ENCODE results near the gene HOXA7. TPM values are rescaled to one million over a fixed set of nuclear protein-coding genes. Genes with fewer than 3 reads are reported as not detected.

HOXA7 gene
- total and polyA plus RNA-seq, 2 donors (not counting 3 experiments of a cell fraction or from before 2014, with no cell fraction given), result 18.1 to 18.5 TPM

- ChIA-PET POLR2A (no interaction called here), CTCF (interaction anchor here (0.7 to 2.9 kb wide), 18 partner anchors 9 to 896 kb away, joined by 3 to 24 read pairs (median 4); partner anchors contain the start of gene HOXA11)
- no peak within 1 kb of the TSS for H3K27ac ChIP-seq (ENCODE audit: insufficient read depth, low read depth, low read length)
- no peaks in the 10 kb centered on the region for H3K36me3 ChIP-seq (ENCODE audit: control insufficient read depth in 2 of 2, extremely low read depth in 1 of 2, insufficient read depth in 2 of 2, low read length in 2 of 2)
- peak within 1 kb of the TSS; percentile 75 for H2AFZ ChIP-seq (ENCODE audit: low read depth, low read length)
- dilution Hi-C loops (cut with MboI; ENCODE audit: extremely low pct_ligation_motif_present, low sequenced_read_pairs) (no loop called here), intact Hi-C loops (cut with micrococcal nuclease) (loop anchor here (1.0 to 2.0 kb wide), 2 partner anchors 39 to 376 kb away; no protein-coding TSS in a partner anchor)
- H3K79me2 ChIP-seq (ENCODE audit: control insufficient read depth, insufficient read depth, low read length), result no peaks in the 10 kb centered on the region
- BruUV-seq (replicated peaks), result no TSS peak
- peak within 1 kb of the TSS; percentile 19 to 47 (median 34) for H3K4me3 ChIP-seq (replicated peaks in 1 of 3; ENCODE audit: insufficient read depth in 1 of 3, low read depth in 1 of 3, low read length in 3 of 3)
- H3K4me2 ChIP-seq (ENCODE audit: insufficient read depth, low read length), result peak within 1 kb of the TSS; percentile 75
- no peaks in the 10 kb centered on the region for H3K9me1 ChIP-seq (replicated peaks; ENCODE audit: control insufficient read depth, extremely low read depth, insufficient read depth, low read length)
- DNase-seq (ENCODE audit: low read depth, low spot score), result no peak
- H3K9ac ChIP-seq (replicated peaks; ENCODE audit: extremely low read depth, insufficient read depth, low read length), result no peak within 1 kb of the TSS
- TF ChIP-seq EZH2 (IDR thresholded peaks at IDR 0.05; ENCODE audit: borderline replicate concordance, low read depth, low read length, severe bottlenecking), result peak; percentile 53
- TF ChIP-seq POLR2AphosphoS5 (IDR thresholded peaks at IDR 0.05; ENCODE audit: insufficient read depth, low read depth, low read length), result no peak
- peak; percentile 40 for FAIRE-seq
- H3K4me1 ChIP-seq (ENCODE audit: control insufficient read depth, extremely low read depth, insufficient read depth, low read length), result peaks cover 18% of the 10 kb centered on the region
- peaks cover 75 to 94% of the 10 kb centered on the region in 2 experiments for H3K27me3 ChIP-seq (ENCODE audit: control insufficient read depth in 2 of 2, insufficient read depth in 2 of 2, low read length in 2 of 2)
- H4K20me1 ChIP-seq (replicated peaks; ENCODE audit: control insufficient read depth, extremely low read depth, insufficient read depth, low read length), result no peaks in the 10 kb centered on the region
- H3K9me3 ChIP-seq (replicated peaks; ENCODE audit: control insufficient read depth, insufficient read depth, low read length), result no peaks in the 10 kb centered on the region
Observed at GRCh38 chr7:27199849-27200760, 43.6 kb upstream of the HOXA7 start, which contains the start of gene HOXA13. TSS of gene HOXA13 (minus strand) at chr7:27200091. CDS start at chr7:27200077, 14 bp downstream.

DNA sequence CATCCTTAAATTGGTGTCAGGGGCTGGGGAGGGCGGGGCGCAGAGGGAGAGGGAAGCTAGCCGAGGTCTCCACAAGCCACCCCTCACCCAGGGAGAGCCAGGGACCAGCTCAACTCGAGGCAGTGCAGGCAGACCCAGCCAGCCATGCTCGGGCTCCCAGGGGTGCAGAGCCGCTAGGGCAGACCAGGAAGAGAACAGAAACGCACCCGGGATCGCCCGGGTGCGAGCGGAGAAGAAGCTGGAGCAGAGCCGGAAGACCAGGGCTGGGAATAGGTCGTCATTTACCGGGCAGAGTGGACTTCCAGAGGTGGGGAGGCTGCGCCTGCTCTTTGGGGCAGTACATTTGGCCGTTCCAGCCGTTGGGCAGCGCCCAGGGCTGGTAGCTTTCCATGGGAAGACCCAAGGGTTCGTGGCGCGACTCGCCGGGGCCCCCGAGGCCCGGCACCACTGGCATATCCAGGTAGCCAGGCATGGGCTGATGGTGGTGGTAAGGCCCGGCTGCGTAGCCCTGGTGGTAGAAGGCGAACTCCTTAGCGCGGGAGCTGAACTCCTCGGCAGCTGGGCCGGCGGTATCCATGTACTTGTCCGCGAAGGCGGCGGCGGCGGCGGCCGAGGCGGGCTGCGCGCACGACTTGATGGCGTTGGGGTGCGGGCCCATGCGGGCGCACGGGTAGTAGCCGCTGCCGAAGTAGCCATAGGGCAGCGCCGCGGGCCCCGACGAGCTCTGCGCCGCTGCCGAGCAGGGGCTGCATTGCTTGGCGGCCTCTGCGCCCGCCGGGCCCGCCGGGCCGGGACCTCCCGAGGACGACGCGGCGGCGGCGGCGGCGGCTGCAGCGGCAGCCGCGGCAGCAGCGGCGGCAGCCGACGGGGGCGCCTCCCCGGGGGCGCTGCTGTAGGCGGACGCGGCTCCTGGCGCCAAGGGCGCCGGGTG lies 42.7 kb upstream of the HOXA7 start:
- no peaks in the 10 kb centered on the region for H3K36me3 ChIP-seq (ENCODE audit: control insufficient read depth in 2 of 2, extremely low read depth in 1 of 2, insufficient read depth in 2 of 2, low read length in 2 of 2)
- H3K4me3 ChIP-seq (replicated peaks in 1 of 3; ENCODE audit: insufficient read depth in 1 of 3, low read depth in 1 of 3, low read length in 3 of 3), result peak overlapping the region in 2 of 3 experiments; percentile 1 to 24
- no peak for TF ChIP-seq MYC (IDR thresholded peaks at IDR 0.05; ENCODE audit: low read depth, low read length)
- TF ChIP-seq EZH2 (IDR thresholded peaks at IDR 0.05; ENCODE audit: borderline replicate concordance, low read depth, low read length, severe bottlenecking), result peak; percentile 70
- H4K20me1 ChIP-seq (replicated peaks; ENCODE audit: control insufficient read depth, extremely low read depth, insufficient read depth, low read length), result no peaks in the 10 kb centered on the region
- H3K9ac ChIP-seq (replicated peaks; ENCODE audit: extremely low read depth, insufficient read depth, low read length), result no peak overlapping the region
- CTCF ChIA-PET, result interaction anchor here (0.7 to 2.9 kb wide), 22 partner anchors 8 to 897 kb away, joined by 3 to 24 read pairs (median 4); partner anchors contain the start of gene HOXA11
- H3K4me2 ChIP-seq (ENCODE audit: insufficient read depth, low read length), result peak overlapping the region; percentile 65
- H3K9me1 ChIP-seq (replicated peaks; ENCODE audit: control insufficient read depth, extremely low read depth, insufficient read depth, low read length), result no peaks in the 10 kb centered on the region
- no peaks in the 10 kb centered on the region for H3K9me3 ChIP-seq (replicated peaks; ENCODE audit: control insufficient read depth, insufficient read depth, low read length)
- intact Hi-C loops (cut with micrococcal nuclease), result no loop called here
- H3K27me3 ChIP-seq (ENCODE audit: control insufficient read depth in 2 of 2, insufficient read depth in 2 of 2, low read length in 2 of 2), result peaks cover 74 to 94% of the 10 kb centered on the region in 2 experiments
- peaks cover 16% of the 10 kb centered on the region for H3K4me1 ChIP-seq (ENCODE audit: control insufficient read depth, extremely low read depth, insufficient read depth, low read length)
- peak overlapping the region; percentile 56 for H2AFZ ChIP-seq (ENCODE audit: low read depth, low read length)
- POLR2A ChIA-PET, result no interaction called here
- no peak for DNase-seq (ENCODE audit: low read depth, low spot score)
- dilution Hi-C loops (cut with MboI; ENCODE audit: extremely low pct_ligation_motif_present, low sequenced_read_pairs), result no loop called here
- peak; percentile 4 for FAIRE-seq
- no peaks in the 10 kb centered on the region for H3K79me2 ChIP-seq (ENCODE audit: control insufficient read depth, insufficient read depth, low read length)
- no TSS peak for BruUV-seq (replicated peaks)
- H3K27ac ChIP-seq (ENCODE audit: insufficient read depth, low read depth, low read length), result no peak overlapping the region
